Mononuclear cell (primary cell): ENCODE measurements around the gene WIPF3. TPM values are rescaled to one million over a fixed set of nuclear protein-coding genes. Genes with fewer than 3 reads are reported as not detected.

Source experiments
- H3K27me3 ChIP-seq: 2 replicates; pipeline ENCODE4 v1.6.0; 2011; ENCODE audit warnings: low read length, control low read depth; ENCODE audit not compliant: insufficient read depth
- H3K4me1 ChIP-seq: 2 replicates; pipeline ENCODE4 v1.5.1; 2011; ENCODE audit warnings: mild to moderate bottlenecking, low read length, control low read depth; ENCODE audit not compliant: insufficient read depth
- H3K4me3 ChIP-seq: 2 replicates; pipeline ENCODE4 v1.5.1; 2011; ENCODE audit warnings: mild to moderate bottlenecking, low read length, moderate library complexity
- H3K9me3 ChIP-seq: 2 replicates; pipeline ENCODE4 v1.5.1; 2011; ENCODE audit warnings: low read depth, mild to moderate bottlenecking, control low read depth, low read length
- total RNA-seq: library from RNA; depleted of rRNA; stranded (reverse); fragments of >200 nt; gene quantifications from one replicate; pipeline ENCODE4 v1.2.3, GENCODE V29; 2012

WIPF3 gene
- total RNA-seq, 1 donor = under 0.01 TPM

DNA sequence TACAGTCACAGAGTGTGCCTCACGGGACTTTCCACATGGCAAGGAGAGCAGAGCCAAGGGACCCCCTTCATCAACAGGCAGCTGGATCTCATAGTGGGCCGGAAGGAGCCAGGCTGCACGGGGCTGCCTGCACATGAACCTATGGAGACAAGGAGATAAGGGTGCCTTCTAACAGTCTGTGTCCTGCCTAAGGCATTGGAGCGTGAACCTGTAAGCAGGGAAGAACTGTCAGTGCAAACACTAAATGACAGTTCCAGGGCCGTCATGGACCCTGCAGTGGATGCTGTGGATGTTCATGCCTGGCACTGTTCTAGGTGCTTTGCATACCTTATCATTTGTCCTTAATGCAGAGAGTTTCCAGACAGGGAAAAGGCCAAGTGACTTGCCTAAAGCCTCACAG lies 85.9 kb downstream of the WIPF3 start:
- Histone ChIP-seq H3K4me3 (no peak overlapping the region), H3K9me3 (no peaks in the 10 kb centered on the region), H3K27me3 (no peaks in the 10 kb centered on the region), H3K4me1 (no peaks in the 10 kb centered on the region)

DNA sequence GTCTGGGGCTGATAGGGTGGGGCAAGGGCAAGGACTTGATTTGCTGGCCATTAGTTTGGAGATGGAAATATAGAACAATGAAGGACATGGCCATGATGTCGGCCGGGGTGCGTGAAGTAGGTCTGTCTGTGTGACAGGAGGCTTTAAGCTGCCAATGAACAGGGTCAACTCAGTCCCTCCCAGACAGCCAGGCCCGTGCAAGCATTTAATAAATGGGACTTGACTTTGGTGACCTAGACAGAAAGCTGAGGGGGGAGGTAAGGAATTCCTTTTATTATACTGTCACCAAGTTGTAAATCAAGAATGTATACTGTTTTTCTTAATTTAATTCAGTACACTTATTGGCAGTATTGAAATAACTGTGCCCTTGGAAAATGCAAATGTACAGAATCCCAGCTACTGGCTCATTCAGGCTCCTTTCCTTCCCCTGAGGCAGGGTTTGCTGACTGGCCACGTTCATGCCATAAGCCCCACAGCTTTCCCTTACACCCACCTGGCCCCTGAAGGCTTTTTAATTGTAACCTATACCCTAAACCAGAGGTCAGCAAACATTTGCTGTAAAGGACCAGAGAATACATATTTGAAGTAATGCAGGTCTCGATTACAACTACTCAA lies 87.2 kb downstream of the WIPF3 start:
- no peaks in the 10 kb centered on the region for H3K27me3 ChIP-seq
- no peaks in the 10 kb centered on the region for H3K9me3 ChIP-seq
- no peak overlapping the region for H3K4me3 ChIP-seq
- no peaks in the 10 kb centered on the region for H3K4me1 ChIP-seq

DNA sequence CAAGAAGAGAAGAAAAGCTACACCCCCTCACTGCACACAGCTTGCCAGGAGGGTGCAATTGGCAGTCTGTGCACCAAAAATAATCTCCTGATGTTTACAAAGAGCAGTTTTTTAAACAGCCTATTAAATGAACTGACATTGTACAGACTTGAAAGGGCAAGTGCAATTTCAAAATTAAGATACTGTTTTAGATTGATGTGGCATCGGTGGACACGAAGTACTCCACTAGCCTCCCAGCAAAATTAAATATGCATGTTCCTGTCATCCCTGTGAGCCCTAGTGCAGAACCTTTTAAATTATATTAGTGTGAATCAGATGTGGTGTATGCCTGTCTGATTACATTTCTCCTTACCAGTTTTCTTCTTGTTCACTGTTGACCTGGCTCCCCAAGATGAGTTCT lies 87.9 kb downstream of the WIPF3 start:
- no peaks in the 10 kb centered on the region for H3K9me3 ChIP-seq
- no peaks in the 10 kb centered on the region for H3K4me1 ChIP-seq
- no peak overlapping the region for H3K4me3 ChIP-seq
- H3K27me3 ChIP-seq = no peaks in the 10 kb centered on the region

DNA sequence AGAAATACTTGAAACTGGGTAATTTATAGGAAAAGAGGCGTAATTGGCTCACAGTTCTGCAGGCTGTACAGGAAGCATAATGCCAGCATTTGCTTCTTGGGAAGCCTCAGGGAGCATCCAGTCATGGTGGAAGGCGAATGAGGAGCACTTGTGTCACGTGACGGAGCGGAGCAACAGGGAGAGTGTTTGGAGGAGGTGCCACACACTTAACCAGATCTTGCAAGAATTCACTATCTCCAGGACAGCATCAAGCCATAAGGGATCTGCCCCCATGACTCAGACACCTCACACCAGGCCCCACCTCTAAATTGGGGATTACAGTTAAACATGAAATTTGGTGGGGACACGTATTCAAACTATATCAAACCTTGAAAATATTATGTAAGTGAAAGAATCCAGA lies 89.3 kb downstream of the WIPF3 start:
- Histone ChIP-seq H3K4me1 (no peaks in the 10 kb centered on the region), H3K27me3 (no peaks in the 10 kb centered on the region), H3K4me3 (no peak overlapping the region), H3K9me3 (no peaks in the 10 kb centered on the region)

DNA sequence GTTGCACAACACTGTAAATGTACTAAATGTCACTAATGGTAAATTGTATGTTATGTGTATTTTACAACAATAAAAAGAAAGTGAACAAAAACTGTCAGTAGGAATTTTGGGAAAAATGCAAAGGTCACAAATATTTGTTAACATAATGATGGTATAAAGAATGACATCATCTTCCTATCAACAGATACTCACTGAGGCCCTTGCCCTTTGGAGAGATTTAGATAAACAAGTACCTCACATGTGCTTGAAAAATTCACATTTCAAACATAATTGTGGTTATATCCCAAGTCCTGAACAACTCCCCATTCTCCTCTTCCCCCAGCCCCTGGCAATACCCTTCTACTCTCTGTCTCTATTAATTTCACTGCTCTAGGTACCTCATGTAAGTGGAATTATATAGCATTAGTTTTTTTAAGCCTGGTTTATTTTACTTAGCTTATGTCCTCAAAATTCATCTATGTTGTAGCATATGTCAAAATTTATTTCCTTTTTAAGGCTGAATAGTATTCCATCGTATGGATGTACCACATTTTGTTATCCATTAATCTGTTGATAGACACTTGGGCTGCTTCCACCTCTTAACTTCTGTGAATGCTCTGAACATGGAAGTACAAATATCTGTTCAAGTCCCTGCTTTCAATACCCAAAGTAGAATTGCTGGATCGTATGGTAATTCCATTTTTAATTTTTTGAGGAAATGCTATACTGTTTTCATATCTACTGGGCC lies 90.5 kb downstream of the WIPF3 start:
- H3K4me3 ChIP-seq = no peak overlapping the region
- no peaks in the 10 kb centered on the region for H3K27me3 ChIP-seq

DNA sequence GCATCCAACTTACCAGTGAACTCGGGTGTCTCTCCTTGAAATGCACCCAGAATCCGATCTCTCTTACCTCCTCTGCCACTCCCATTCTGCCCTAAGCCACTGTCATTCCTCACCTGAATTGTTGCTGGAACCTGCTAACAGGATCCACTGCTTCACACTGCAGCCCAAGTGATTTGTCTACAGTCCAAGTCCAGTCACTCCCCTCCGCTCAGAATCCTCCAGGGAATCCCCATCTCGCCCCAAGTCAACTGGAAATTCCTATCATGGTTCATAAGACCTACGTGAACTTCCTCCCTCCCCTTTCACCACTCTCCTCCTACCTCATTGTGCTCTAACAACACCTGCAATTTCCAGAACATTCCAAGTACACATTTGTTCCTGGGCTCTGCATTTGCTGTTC lies 92.0 kb downstream of the WIPF3 start:
- no peaks in the 10 kb centered on the region for H3K27me3 ChIP-seq
- no peaks in the 10 kb centered on the region for H3K9me3 ChIP-seq
- no peak overlapping the region for H3K4me3 ChIP-seq
- no peaks in the 10 kb centered on the region for H3K4me1 ChIP-seq

More for the DNA sequence above, 90.5 kb downstream of the WIPF3 start:
- H3K9me3 ChIP-seq = no peaks in the 10 kb centered on the region
- H3K4me1 ChIP-seq = no peaks in the 10 kb centered on the region

DNA sequence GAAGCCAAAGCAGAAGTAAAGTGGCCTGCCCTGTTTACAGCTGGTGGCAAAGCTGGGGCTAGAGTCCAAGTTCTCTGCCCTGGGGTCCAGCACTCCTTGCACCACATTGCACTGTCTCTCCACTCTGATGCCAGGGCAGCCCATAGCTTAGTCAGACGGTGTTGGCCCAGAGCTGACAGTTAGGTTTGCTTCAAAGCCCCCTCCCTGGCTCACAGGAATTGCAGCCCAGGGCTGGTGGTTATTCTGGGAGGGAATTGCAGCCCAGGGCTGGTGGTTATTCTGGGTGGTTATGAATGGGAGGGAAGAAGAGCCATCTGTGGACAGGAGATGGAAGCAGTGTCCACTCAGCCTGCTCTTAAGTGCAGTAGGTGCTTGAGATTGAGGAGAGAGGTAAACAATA lies 94.4 kb downstream of the WIPF3 start:
- Histone ChIP-seq H3K4me1 (no peaks in the 10 kb centered on the region), H3K27me3 (no peaks in the 10 kb centered on the region), H3K4me3 (no peak overlapping the region), H3K9me3 (peaks cover 3% of the 10 kb centered on the region)

DNA sequence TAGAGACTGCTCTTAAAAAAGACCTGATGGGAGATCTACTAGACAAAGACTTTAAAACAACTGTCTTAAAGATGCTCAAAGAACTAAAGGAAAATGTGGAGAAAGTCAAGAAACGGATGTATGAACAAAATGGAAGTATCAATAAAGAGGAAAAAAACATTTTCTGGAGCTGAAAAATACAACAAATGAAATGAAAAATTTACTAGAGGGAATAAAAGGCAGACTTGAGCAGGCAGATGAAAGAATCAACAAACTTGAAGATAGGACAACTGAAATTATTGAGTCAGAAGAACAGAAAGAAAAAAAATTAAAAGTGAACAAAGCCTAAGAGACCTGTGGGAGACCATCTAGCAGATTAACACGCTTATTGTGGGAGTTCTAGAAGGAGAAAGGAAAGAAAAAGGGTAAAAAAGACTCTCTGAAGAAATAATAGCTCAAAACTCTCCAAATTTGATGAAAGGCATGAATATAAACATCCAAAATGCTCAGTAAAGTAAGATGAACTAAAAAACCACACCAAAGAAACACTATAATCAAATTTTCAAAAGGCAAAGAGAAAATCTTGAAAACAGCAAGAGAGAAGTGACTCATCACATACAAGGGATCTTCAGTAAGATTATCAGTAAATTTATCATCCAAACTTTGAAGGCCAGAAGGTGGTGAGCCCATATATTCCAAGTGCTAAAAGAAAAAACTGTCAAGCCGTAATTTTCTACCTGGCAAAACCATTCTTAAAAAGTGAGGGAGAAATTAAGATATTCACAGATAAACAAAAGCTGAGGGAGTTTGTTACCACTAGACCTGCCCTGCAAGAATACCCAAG lies 100.1 kb downstream of the WIPF3 start:
- Histone ChIP-seq H3K27me3 (no peaks in the 10 kb centered on the region), H3K9me3 (peaks cover 28% of the 10 kb centered on the region), H3K4me1 (no peaks in the 10 kb centered on the region), H3K4me3 (no peak overlapping the region)

DNA sequence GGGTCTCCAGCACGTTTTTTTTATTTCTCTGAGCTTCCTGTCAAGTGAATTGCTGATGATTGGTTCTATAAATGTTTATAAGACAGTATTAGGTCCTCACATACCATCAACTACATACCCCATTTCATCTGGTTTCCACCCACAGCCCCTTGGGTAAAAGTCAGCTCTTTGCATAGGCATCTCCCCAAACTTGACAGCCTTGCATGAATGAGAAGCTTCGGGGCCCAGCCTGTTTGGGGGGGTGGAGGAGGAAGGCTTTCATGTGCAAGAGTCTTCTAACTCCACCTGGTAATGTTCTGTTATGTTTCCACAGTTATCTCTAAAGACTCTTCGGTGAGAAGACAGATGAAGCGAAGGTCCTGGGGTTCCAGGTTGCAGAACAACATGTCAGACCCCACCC lies 107.9 kb downstream of the WIPF3 start:
- no peak overlapping the region for H3K4me3 ChIP-seq
- no peaks in the 10 kb centered on the region for H3K9me3 ChIP-seq
- H3K4me1 ChIP-seq = no peaks in the 10 kb centered on the region
- no peaks in the 10 kb centered on the region for H3K27me3 ChIP-seq

DNA sequence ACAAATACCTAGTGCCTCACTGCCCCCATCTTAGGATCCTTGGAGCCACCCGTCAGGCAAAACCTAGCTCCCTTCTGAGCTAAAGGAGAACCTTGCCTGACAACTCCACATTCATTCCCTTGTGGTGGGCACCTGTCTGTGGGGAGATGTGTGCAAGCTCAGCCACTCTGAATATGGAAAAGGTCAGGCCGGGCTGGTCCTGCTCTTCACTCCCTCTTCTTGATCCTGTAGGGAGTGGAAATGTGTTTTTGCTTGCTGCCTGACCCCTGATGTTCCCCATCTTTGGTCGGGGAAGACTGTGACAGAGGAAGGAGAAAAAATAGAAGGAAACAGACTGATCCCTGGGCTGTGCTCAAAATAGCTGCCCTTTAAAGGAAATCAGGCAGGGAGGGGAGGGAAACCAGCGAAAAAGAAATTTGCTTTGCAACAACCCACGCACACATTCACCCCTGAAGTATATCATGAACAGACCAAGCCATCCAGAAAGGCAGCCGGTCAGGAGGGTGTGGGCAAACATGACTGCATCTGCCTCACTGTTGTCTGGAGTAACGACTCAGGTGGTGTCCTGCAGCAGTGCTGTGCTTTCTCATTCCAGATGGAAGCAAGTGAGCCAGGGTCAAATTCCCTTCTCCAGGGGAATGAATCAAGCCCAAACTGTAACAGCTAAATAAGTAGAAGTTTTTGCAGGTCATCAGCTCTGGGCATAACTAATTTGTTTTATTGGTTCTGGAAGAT lies 109.3 kb downstream of the WIPF3 start:
- no peaks in the 10 kb centered on the region for H3K4me1 ChIP-seq
- no peaks in the 10 kb centered on the region for H3K27me3 ChIP-seq
- no peak overlapping the region for H3K4me3 ChIP-seq

DNA sequence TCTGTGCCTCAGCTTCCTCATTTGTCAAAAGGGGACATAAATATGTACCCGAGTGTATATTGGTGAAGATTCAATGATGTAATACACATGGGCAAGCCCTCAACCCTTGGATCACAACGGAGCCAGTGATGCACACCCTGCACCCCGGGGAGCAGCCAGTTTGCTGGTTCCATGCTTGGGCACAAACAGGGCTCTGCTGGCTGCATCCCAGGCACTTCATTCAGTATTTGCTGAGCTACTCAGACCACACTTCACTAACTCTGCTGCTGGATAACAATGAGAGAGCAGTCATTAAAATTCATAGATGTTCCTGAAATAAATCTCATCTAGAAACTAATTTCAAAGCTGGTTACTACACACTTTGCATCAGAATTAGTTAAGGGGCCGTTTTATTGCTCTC lies 111.3 kb downstream of the WIPF3 start:
- Histone ChIP-seq H3K27me3 (no peaks in the 10 kb centered on the region), H3K4me1 (no peaks in the 10 kb centered on the region), H3K4me3 (no peak overlapping the region), H3K9me3 (no peaks in the 10 kb centered on the region)

More for the DNA sequence above, 109.3 kb downstream of the WIPF3 start:
- no peaks in the 10 kb centered on the region for H3K9me3 ChIP-seq

DNA sequence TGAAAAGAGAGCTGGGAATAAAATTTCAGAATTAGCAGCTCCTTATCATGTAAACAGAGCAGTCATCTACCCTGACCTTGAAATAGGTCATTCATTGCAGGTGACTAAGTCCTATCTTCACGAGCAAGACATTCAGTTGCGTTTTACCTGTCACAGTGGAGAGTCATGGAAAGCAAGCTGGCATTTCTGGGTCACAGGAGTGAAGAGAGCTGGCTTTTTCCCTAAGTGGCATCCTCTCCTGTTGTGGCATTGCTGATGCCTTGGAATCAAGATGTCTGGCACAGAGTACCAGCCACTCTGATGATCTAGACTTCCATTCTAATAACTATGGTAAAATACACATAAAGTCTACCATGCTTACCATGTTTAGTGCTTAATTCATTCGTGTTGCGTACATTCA lies 112.5 kb downstream of the WIPF3 start:
- no peaks in the 10 kb centered on the region for H3K27me3 ChIP-seq
- H3K9me3 ChIP-seq = no peaks in the 10 kb centered on the region
- no peak overlapping the region for H3K4me3 ChIP-seq
- no peaks in the 10 kb centered on the region for H3K4me1 ChIP-seq

DNA sequence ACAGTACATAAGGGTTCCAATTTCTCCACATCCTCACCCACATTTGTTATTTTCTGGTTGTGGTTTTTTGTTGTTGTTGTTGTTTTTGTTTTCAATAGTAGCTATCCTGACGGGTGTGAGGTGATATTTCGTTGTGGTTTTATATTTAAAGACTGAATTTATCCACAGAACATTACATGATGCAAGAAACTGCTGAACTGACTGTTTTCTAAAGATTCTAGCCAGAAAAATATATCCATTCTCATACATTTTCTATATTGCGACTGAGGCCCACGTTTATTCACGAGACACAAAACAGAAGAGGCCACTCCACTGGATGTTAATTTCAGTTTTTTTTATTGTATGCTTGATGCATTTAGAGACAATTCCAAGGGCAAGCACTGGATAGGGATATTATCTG lies 113.5 kb downstream of the WIPF3 start:
- Histone ChIP-seq H3K4me3 (no peak overlapping the region), H3K4me1 (no peaks in the 10 kb centered on the region), H3K27me3 (no peaks in the 10 kb centered on the region), H3K9me3 (no peaks in the 10 kb centered on the region)

DNA sequence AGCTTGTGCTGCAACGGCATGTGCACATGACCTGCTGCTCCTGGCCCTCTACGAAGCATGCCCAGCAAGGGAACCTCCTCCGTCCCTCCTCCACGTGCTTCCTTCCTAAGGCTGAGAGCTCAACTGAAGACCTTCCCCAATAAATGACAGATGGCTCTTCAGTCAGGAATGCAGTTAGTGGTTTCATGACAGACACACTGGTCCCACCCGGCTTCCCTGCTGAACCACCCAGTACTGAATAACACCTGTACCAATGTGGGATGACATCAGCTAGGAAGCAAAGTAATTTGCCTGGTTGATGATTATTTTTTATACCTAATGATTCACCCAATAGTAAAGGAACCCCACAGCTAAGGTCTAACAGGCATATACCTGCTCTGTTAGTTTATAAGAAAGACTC lies 114.2 kb downstream of the WIPF3 start:
- Histone ChIP-seq H3K9me3 (no peaks in the 10 kb centered on the region), H3K4me1 (no peaks in the 10 kb centered on the region), H3K27me3 (no peaks in the 10 kb centered on the region), H3K4me3 (no peak overlapping the region)
